Activated CD4-positive, alpha-beta T cell treated with anti-CD3 and anti-CD28 coated beads, Interleukin-2, amount 50 U/mL, for 48 hours (primary cell): Measurements from ENCODE around the gene ARL15.
"Not testable (repeated sequence)": the region's sequence is repeated elsewhere in the genome, so short reads cannot be mapped to it uniquely, and the experiment has no call there.

ENCODE experiments used
- DNase-seq, 2 experiments: peaks; one replicate each; pipeline ENCODE4 v3.0.0-alpha.2; 2020

The ARL15 gene

DNA sequence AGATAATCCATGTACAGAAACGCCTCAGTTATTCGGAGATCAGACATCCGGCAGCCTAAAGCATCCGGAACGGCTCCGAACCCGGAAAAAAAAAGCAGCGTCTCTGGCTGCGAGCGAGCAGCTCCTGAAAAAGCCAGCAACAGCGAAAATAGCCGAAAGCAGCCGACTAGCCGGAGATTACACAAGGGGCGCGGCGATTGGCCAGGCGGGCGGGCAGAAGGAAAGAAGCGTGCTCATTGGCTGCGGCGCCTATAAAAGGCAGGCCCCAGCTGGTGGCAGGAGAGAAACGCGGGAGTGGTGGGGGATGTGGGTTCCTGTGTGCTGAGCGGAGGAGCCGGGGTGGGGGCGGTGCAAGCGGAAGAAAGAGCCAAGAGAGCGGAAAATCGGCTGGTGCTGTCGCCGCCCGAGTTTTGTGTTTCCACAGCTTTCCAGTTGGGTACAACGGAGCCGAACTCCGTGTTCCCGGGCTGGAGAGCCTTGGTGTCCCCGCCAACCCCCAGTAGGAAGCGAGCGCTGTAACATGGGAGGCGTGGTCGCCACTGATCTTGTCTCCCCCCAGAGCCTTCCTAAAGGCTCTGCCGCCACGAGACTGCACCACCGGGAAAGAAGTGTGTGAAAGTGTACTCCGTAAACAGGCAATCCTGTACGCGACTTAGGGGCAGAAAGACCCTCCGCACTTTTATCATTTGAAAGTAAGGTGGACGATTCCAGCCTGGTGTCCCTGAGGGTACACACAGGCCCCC lies at the start of gene ARL15:
TSS of gene ARL15 (minus strand) at position 141 of the 743 bp plus-strand sequence.
- peak; percentile 97 for DNase-seq

DNA sequence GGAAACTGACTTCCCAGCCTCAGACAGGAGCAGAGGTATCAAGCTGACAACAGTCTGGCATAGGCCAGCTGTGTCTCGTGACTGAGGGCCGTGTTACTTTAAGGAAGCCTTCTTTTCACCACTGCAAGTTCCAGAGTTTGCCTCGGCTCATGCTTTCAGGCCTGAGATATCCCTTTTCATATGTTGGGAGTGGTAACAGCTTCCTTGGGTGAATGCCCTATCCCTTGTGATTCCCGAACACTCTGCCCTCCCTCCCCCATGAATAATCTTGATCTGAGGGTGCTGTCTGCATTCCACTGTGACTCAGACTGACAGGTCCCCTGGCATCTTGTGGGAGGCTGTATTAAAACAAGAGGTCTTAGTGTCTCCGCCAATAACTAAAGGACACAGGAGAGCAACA lies 49.7 kb upstream of the ARL15 start:
- DNase-seq = no peak

DNA sequence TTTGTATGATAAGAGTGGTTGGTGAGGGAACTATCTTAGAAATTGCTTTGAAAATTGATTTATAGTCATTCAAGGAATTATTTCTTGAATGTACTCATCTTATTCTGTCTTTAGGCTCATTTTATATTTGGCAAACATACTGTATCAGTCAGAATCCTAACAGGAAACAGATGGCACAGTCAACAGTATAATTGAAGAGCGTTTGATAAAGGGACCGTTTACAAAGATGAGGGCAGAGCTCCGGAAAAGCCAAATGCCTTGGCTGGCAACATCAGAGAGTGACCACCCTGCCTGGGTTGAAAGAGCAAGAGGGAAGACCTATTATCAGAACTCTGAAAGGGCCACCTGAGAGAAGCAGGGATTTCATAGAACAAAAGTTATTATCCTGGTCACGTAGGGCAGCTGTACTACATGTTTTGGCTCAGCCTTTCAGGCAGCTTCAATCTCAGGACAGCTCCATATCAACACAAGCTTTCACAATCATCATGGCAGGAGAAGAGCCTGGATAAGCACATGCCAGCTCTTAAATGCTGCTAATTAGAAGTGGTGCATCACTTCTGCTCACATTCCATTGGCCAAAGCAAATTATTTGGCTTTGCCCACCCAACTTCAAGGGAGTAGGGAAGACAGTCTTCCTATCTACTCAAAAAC lies 47.2 kb upstream of the ARL15 start:
- no peak for DNase-seq

DNA sequence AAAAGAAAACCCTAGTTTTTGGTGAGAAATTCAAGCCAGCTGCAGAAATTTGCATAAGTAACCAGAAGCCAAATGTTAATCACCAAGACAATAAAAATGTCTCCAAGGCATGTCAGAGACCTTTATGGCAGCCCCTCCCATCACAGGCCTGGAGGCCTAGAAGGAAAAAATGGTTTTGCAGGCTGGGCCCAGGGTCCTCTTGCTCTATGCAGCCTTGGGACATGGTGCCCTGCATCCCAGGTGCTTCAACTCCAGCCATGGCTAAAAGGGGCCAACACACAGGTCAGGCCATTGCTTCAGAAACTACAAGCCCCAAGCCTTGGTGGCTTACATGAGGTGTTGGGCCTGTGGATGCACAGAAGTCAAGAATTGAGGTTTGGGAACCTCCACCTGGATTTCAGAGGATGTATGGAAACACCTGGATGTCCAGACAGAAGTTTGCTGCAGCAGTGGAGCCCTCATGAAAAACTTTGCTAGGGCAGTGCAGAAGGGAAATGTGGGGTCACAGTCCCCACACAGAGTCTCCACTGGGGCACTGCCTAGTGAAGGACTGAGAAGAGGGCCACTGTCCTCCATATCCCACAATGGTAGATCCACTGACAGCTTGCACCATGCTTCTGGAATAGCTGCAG lies 43.7 kb upstream of the ARL15 start:
- DNase-seq = not testable (repeated sequence)

DNA sequence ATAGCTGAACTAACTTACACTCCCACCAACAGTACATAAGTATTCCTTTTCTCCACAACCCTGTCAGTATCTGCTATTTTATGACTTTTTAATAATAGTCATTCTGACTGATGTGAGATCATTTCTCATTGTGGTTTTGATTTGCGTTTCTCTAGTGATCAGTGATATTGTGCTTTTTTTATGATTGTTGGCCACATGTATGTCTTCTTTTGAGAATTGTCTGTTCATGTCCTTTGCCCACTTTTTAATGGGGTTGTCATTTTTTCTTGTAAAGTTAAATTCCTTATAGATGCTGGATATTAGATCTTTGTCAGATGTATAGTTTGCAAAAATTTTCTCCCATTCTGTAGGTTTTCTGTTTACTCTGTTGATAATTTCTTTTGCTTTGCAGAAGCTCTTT lies 42.2 kb upstream of the ARL15 start:
- DNase-seq = not testable (repeated sequence)

DNA sequence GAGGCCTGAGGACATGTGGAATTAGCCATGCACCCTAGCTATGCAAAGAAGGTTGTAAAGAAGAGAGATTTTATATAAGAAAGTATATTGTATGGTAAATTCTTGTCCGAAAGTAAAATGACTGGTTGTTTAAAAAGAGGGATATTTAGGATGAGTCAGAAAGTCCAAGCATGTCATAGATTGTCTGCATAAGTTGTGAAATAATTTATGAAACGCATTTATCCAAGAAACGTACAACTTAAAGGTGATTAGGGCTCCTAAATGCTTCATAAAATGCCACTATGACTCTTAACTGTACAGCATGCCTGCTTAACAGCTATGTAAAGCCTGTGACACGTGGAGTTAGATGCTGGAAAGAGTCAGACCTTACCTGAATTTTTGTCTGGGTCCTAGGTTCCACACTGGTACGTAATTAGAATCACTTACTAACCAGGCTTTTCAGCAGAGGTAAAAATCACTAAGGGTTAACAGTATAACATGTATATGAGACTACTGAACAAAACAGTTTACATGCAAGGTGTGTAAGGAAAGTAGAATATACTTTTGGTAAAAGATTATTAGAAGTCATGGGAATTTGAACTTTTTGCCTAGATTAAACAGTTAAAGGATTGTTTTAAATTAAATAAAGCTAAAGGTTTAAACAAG lies 37.0 kb upstream of the ARL15 start:
- no peak for DNase-seq

DNA sequence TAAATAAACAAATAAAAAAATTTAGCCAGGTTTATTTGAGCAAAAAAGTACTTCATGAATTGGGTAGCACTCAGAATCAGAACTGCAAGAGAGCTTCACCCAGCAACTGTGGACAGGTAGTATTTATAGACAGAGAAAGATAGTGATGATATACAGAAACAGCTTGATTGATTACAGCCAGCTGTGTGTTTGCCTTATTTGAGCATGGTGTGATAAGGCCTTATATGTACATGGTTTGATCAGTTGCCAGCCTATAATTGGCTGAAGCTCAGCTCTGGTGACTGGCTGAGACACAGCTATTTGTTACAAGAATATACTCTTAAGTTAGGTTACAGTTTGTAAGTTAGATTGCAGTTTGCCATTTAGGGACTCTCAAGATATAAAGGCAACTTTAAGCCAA lies 34.3 kb upstream of the ARL15 start:
- no peak for DNase-seq

DNA sequence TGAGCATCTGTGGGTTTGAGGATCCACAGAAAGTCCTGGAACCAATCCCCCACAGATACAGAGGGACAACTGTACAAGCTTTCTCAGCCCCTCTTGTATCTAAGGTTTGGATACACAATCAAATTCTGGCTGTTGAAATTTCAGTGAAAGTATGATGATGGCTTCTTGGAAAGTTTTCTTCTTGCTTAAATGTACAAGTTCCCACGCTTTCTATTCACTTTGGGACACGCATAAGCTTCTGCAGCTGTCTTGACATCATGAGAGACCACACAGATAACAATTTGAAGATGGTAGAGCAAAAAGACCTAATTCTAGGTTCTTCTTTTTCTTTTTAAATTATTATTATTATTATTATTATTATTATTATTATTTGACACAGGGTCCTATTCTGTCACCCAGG lies 31.6 kb upstream of the ARL15 start:
- no peak for DNase-seq

DNA sequence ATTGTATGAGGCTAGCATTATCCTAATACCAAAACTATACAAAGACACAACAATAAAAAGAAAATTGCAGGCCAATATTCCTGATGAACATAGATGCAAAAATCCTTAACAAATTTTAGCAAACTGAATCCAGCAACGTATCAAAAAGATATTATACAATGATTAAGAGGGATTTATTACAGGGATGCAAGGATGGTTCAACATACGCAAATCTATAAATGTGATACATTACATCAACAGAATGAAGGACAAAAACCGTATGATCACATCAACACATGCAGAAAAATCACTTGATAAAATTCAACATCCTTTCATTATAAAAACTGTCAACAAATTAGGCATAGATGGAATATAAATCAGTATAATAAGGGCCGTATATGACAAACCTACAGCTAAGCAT lies 27.1 kb upstream of the ARL15 start:
- no peak for DNase-seq

DNA sequence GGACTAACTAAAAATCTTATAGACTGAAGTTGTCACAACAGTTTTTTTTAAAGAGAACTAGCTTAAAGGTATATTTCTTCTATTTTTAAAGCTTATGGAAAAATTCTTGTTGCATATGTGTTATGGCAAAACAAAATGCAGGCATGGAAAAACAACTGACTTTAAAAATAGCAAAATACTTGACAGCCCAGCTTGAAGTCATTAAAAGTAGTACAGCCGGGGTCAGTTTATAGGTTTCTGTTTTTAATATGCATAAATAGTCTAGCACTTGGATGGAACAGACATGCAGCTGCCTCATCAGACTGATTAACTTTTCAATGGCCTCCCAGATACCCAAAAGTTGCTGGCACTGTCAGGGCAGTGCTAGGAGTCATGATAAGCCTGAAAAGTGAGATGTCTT lies 22.3 kb upstream of the ARL15 start:
- no peak for DNase-seq

DNA sequence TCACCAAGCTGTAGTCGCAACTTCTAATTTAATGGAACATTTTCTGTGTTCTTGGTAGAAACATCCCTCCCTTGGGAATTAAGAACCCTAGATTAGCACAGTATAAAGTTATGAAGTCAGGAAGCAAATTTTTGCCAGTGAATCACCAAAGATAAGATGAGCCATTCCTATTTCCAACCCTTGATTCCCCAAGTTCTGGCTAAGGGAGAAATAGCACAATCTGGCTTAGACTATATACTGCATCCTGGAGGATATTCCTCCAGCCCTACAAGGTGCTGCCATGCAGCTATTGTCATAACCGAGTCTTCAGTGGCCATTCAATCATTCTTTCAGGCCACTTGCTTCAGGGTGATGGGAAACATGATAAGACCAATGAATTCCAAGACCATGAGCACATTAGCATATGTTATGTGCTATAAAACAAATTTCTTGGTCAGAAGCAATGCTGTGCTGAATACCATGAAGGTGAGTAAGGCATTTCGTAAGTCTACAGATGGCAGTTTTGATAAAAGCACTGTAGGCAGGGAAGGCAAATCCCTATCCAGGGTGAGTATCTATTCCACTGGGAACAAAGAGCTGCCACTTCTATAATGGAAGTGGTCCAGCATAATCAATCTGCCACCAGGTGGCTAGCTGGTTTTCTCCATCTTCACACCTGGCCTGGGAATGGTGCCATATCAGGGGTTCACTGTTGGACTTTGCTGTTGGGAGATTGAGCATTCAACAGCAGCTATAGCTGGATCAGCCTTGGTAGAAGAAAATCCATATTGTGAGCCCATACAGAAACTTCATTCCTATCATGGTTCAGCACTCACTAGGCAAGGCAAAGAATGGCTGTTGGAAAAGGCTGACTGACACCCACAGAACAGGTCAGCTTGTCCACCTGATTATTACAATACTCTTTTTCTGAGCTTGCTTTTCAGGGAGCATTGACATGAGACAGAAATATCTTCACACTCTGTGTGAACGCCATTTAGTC lies 19.6 kb upstream of the ARL15 start:
- no peak for DNase-seq

DNA sequence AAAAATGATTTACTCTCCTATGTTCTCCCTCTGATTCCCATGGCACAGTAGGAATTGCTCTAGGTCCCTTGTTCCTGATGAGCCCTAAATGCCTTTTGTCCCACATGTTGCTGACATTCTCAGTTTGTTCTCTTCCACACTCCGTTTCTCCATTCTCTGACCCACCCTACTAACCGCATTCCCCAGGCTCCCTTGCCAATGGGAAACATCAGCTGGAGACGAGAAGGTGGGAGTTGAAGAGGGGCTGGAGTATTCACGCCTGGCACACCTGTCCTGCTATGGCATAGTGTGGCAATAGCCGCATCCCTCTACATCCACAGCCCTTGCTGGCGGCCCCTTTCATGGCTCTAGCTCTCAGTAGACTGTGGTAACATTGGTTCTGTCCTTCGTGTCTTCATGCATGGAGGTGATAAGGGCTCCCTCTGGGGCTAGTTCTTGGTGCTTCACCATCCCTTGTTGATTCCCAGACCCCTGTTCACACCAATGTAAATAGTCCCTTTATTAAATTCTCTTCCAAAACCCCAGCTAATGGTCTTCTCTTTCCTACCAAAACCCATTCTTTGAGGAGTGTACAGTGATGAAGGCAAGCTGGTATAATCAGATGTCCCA lies 16.4 kb upstream of the ARL15 start:
- no peak for DNase-seq

DNA sequence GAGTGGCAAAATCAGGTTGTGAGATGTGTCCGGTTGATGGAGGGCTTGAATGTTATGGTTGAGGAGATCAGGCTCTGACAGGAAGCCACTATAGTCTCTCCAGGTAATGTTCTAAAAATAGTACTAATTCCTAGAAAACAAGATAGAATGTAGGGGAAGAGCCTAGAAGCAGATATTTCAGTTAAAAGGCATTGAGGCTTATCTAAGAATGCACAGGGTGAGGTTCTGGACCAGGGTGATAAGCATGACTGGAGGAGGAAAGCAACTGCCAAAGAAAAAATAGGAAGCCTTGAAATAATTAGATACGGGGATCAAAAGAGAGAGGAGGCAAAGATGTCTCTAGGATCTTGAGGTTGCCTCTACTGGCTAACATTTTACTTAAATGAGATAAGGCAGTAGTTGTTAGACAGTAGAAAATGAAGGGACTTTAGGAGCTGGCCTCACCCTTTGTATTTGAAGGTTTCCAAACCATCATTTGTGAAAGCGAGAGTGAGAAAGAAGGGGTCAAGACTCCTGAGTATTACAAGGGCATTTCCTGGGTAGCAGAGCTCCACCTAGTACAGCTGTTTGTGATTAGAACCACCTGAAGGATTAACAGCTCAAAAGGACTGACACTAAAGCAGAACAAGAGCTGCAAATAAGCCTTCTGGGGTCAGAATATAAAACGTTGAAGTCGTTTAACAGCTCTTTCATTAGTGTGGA lies 15.4 kb upstream of the ARL15 start:
- no peak for DNase-seq

DNA sequence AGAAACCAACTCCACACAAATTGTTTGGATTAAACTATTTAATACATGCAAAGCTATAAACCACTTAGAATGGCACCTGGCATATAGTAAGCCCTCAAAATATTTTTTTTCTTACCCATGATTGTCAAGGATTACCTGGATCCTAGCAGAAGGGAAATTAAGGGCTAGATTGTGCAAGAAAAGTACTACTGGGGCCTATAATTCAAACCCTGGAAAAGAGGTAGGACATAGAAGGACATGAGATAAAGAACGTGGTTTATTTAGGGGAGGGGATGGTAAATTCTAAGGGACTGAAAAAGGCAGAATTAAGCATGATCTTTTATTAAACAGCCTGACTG lies 14.9 kb upstream of the ARL15 start:
- no peak for DNase-seq

DNA sequence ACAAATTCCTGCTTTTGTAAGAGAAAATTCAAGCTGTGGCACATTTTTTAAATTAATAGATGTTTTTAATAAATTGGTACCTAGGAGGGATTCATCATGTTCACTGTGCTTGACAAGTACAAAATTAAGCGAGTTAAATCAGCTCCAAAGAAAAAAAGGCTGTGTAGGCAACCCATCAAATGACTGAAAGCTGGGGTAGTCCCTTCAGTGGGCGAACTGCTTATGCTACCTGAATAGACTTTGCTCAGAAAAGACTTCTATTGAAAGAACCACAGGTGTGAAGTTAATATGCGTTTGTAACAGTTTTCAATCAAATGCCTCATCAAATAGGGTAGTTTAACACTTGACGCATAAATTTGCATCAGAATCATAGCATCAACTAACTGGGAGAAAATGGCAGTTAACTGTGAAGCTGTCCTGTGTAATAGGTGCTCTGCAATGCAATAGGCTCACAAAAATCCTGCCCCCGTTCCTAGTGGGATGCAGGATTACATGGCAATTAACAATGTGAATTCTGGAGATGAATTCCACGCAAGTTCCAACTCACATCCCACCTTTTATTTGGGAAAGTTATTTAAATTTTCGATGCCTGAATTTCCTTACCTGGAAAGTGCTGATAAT lies 14.4 kb upstream of the ARL15 start:
- DNase-seq = no peak

DNA sequence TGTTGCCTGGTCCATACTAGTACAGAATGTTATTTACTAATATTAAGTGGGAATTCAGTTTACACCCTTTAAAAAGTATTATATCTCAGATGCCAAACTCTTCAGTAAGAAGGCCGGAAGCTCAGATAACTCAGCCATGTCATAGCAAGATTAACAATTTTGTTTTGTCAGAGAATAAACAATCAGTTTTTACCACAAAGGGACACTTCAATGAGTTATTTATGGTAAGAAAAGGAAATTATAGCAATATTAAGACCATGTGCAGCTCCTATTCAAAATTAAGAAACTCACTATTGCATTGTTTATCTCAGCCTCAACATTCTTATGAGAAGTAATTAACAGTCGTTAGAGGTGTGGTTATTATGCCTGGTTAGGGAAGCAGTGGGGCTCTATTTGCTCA lies 13.1 kb upstream of the ARL15 start:
- DNase-seq = no peak

DNA sequence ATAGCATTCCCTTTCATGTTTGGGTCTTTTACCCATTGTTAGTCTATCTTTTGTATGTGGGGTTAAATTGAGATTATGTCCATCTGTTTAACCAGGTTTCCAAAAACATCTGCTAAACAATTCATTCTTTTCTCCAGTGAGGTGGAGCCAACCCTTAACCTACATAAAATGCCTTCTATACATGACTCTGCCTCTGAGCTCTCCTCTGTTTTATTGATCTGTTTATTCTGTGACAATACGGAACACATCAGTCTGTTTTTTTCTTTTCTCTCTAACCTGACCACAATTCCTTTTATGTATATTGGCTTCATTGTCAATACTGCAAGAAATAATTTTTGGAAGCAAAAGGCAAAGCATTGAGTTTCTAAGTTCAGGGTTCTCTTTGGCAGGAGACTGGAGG lies 9.9 kb upstream of the ARL15 start:
- no peak for DNase-seq

DNA sequence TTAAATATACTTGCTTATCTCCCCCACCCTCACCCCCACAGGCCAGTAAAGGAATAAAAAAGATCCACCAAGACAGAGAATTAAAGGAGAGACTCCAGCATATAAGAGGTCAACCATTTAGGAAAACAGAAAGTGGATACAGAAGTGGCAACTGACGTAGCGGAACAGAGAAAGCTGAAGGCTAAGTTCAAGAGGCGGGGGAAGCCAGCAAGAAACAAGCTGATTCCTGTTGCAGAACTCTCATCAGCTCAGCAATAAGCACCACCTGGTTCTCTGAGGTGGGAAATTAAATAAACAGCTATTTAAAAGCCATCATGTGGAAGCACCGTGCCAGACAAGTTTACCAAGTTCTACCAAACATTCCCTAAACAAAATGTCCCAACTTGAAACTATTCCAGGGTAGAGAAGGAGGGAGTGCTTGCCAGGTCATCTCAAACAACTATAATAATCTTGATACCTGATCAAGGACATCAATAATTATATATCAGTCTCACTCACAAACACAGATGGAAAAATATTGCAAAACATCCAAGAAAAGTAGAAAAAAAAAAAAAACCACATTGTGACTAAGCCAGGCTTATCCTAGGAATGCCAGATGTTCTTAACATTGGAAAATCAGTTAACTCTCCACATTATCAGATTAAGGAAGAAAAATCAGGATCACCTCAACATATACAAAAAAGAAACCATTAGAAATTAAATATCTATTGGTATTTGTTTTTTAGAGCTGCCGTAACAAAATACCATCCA lies 7.3 kb upstream of the ARL15 start:
- DNase-seq = no peak

DNA sequence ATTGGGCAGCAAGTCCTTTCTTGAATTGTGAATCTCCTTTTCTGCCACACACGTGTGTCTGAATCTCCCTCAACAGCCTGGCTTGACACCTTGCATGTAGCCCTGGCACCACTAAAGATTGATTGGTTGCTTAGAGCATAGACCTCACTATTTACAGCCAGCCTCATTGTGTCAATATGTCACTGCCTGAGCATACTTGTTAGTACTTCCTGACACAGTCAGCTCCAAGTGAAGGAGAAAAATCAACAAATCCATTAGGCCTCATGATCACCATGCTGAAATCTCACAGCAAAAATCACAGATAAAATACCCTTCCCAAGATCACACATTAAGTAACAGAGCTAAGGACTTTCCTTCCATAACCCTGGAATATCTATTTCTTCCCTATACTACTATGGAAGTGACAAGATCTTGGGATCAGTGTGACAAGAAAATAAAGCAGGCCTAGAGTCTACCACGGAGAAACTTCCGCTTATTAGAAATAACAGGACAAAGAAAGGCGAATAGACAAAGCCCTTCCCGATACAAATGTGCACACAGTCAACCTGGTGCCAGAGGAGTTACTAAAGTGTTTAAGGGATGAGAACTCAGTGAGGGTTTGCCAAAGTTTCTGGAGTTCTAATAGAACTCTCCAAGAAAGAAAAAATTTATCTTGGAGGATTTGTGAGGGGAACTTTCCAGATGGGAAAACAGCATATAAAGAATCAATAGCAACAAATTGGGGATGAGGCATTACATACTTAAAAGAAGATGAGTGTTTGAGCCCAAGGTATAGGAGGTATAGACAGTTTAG lies 5.6 kb upstream of the ARL15 start:
- DNase-seq = no peak
